Natural killer cell (primary cell): ENCODE measurements around the gene STOML1. TPM values are rescaled to one million over a fixed set of nuclear protein-coding genes. Genes with fewer than 3 reads are reported as not detected.

Source experiments
- ATAC-seq, 3 donors: fragments of 150-1000 bp in 2 of 3; fragments of 200-7000 bp in 1 of 3; cut with Tn5 transposase; 1 replicate in 1 of 3; 2 replicates in 2 of 3; pipeline ENCODE4 v1.10.0; 2021; ENCODE audit warnings: mild to moderate bottlenecking in 2 of 3, moderate library complexity in 2 of 3
- DNase-seq, 2 donors: peaks; one replicate each; pipeline versions ENCODE4 v3.0.0 to v3.0.0-alpha.2; 2013 to 2021; ENCODE audit warnings: mixed read lengths in 1 of 2
- H3K27ac ChIP-seq: one replicate; pipeline ENCODE4 v1.5.1; 2013; ENCODE audit warnings: mild to moderate bottlenecking, low read length
- H3K27me3 ChIP-seq: one replicate; pipeline ENCODE4 v1.6.1; 2013; ENCODE audit warnings: low read length; ENCODE audit not compliant: control insufficient read depth, insufficient read depth
- H3K36me3 ChIP-seq: one replicate; pipeline ENCODE4 v1.6.1; 2013; ENCODE audit warnings: low read length; ENCODE audit not compliant: control insufficient read depth, insufficient read depth
- H3K4me1 ChIP-seq: one replicate; pipeline ENCODE4 v1.6.1; 2013; ENCODE audit warnings: low read length; ENCODE audit not compliant: control insufficient read depth, insufficient read depth
- H3K4me3 ChIP-seq: one replicate; pipeline ENCODE4 v1.5.1; 2013; ENCODE audit warnings: low read length
- H3K9me3 ChIP-seq: one replicate; pipeline ENCODE4 v1.6.1; 2013; ENCODE audit warnings: low read length; ENCODE audit not compliant: control insufficient read depth, insufficient read depth
- H3K27ac Mint-ChIP-seq, 2 donors: one replicate each; pipeline ENCODE4 v1.8.0; 2022; ENCODE audit warnings: mild to moderate bottlenecking in 2 of 2, mixed read lengths in 2 of 2, moderate library complexity in 1 of 2
- H3K27me3 Mint-ChIP-seq, 2 donors: one replicate each; pipeline ENCODE4 v1.8.0; 2022; ENCODE audit warnings: low read depth in 2 of 2, mixed read lengths in 2 of 2
- H3K36me3 Mint-ChIP-seq: one replicate; pipeline ENCODE4 v1.8.0; 2022; ENCODE audit warnings: mixed read lengths
- H3K4me1 Mint-ChIP-seq, 2 donors: one replicate each; pipeline ENCODE4 v1.8.0; 2022; ENCODE audit warnings: mixed read lengths in 2 of 2
- H3K4me3 Mint-ChIP-seq: one replicate; pipeline ENCODE4 v1.8.0; 2022; ENCODE audit warnings: mild to moderate bottlenecking, moderate library complexity, mixed read lengths
- H3K9me3 Mint-ChIP-seq, 2 donors: one replicate each; pipeline ENCODE4 v1.8.0; 2022; ENCODE audit warnings: mixed read lengths in 2 of 2
- CTCF ChIP-seq: fragments of 200-600 bp; IDR thresholded peaks from one replicate; pipeline ENCODE4 v1.8.0; 2022; ENCODE audit warnings: antibody characterized with exemption
- WGBS: methylation state at CpG from one replicate; pipeline ENCODE4 v1.1.7; 2013; ENCODE audit warnings: missing lambda C conversion rate; ENCODE audit not compliant: insufficient coverage; 5-methylcytosine and 5-hydroxymethylcytosine counted together
- intact Hi-C: fragments of 100-400 bp; cut with micrococcal nuclease; formaldehyde crosslinking; loops from one replicate; pipeline ENCODE4 v1.14.2; 2022
- total RNA-seq, 4 donors: library from RNA; stranded (reverse); fragments of 120-200 nt in 1 of 4; gene quantifications; one replicate each; pipeline versions ENCODE4 v1.2.3 to v1.2.4, GENCODE V29; 2013 to 2022

Gene STOML1
- total RNA-seq, 3 donors from 2014 or later (not counting 1 experiment from before 2014, with no cell fraction given) = 5.6 to 8.2 (median 7.0) TPM

GRCh38 chr15:73942751-73943270 lies 49.3 kb downstream of the STOML1 start:
- H3K4me3 Mint-ChIP-seq = no peak overlapping the region

GRCh38 chr15:73941871-73942635 lies 50.0 kb downstream of the STOML1 start:
- Mint-ChIP-seq H3K4me1 (peaks cover 6 to 13% of the 10 kb centered on the region in 2 donors), H3K27ac (peak overlapping the region in 1 of 2 donors; percentile 47), H3K9me3 (no peaks in the 10 kb centered on the region), H3K36me3 (no peaks in the 10 kb centered on the region), H3K4me3 (no peak overlapping the region), H3K27me3 (peaks cover 0 to 2% of the 10 kb centered on the region in 2 donors)
- ATAC-seq (peak in 1 of 3 donors; percentile 30), DNase-seq (peak in 1 of 2 donors; percentile 32)
- H3K4me3 ChIP-seq = no peak overlapping the region
- H3K27ac ChIP-seq = no peak overlapping the region
- no peaks in the 10 kb centered on the region for H3K36me3 ChIP-seq
- WGBS = 51% methylated on average over 10 of the region's 10 CpGs
- TF ChIP-seq CTCF = no peak
- peaks cover 17% of the 10 kb centered on the region for H3K4me1 ChIP-seq
- H3K9me3 ChIP-seq = no peaks in the 10 kb centered on the region
- H3K27me3 ChIP-seq = no peaks in the 10 kb centered on the region
- intact Hi-C loops = no loop called here

More at GRCh38 chr15:73942751-73943270, 49.3 kb downstream of the STOML1 start:
- no peak for TF ChIP-seq CTCF
- Mint-ChIP-seq H3K27me3 (peaks cover 0 to 2% of the 10 kb centered on the region in 2 donors), H3K4me1 (peaks cover 6 to 13% of the 10 kb centered on the region in 2 donors), H3K36me3 (no peaks in the 10 kb centered on the region), H3K27ac (no peak overlapping the region), H3K9me3 (no peaks in the 10 kb centered on the region)
- Histone ChIP-seq H3K9me3 (no peaks in the 10 kb centered on the region), H3K27me3 (no peaks in the 10 kb centered on the region), H3K4me1 (peaks cover 17% of the 10 kb centered on the region), H3K36me3 (no peaks in the 10 kb centered on the region), H3K4me3 (no peak overlapping the region), H3K27ac (no peak overlapping the region)
- ATAC-seq (no peak), DNase-seq (no peak)
- intact Hi-C loops = no loop called here
- WGBS = 93% methylated on average over 5 of the region's 6 CpGs

- no peak overlapping the region for H3K27ac ChIP-seq
- H3K27me3 Mint-ChIP-seq = peaks cover 0 to 2% of the 10 kb centered on the region in 2 donors
Observed at GRCh38 chr15:73941449-73941848, 50.6 kb downstream of the STOML1 start.

More at GRCh38 chr15:73941449-73941848, 50.6 kb downstream of the STOML1 start:
- Histone ChIP-seq H3K27me3 (no peaks in the 10 kb centered on the region), H3K36me3 (no peaks in the 10 kb centered on the region), H3K9me3 (no peaks in the 10 kb centered on the region), H3K4me1 (peaks cover 17% of the 10 kb centered on the region), H3K4me3 (no peak overlapping the region)
- WGBS = 74% methylated on average over 1 of the region's 3 CpGs
- ATAC-seq (no peak), DNase-seq (no peak)
- no peaks in the 10 kb centered on the region for H3K9me3 Mint-ChIP-seq
- intact Hi-C loops = no loop called here
- no peak overlapping the region for H3K4me3 Mint-ChIP-seq
- H3K27ac Mint-ChIP-seq = peak overlapping the region in 1 of 2 donors; percentile 47
- H3K4me1 Mint-ChIP-seq = peaks cover 6 to 13% of the 10 kb centered on the region in 2 donors
- no peak for TF ChIP-seq CTCF
- H3K36me3 Mint-ChIP-seq = no peaks in the 10 kb centered on the region
